GM18520 (cell line): Measurements from ENCODE around the gene NOL3.
"Not testable (repeated sequence)": the region's sequence is repeated elsewhere in the genome, so short reads cannot be mapped to it uniquely, and the experiment has no call there.

ENCODE experiments used
- ATAC-seq: cut with Tn5 transposase; IDR thresholded peaks from one replicate; pipeline ENCODE4 v1.9.1; 2021; ENCODE audit not compliant: unreplicated experiment

The NOL3 gene

DNA sequence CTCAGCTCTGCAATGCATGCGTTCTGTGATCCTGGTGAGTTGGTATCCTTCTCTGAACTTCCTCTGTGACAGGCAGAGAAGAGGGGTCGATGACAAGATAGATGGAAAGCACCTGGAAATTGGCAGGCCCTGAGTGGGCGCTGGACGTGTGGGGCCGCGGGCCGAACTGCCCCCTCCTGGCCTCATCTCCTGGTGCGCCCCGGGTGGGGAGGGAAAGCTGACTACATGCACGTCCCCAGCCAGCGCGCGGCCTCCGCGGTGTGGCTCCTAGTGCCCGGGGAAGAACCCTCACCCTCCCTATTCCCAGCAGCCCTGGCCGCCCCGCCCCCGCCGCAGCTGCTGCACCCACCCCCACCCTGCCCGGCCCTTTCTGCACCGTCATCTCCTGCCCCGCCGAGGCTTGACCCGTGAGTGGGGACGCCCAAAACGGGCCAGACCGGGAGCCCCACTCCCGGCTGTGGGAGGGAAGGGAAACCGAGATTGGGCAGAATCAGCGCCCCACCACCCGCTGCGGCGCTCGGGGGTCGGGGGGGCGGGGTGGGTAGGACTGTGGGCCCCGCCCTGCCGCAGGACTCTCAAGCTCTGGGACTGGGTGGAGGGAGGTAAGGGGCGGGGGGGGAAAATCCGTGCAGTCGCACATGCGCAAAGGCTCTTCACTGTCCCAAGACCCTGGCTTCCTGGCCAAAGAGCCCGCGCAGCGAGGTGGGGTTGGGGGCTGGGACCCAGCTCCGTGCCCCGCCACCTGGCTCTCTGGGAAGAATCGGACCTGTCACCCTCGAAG lies at the start of gene NOL3:
NOL3 (plus strand) TSS at position 371 of the 781 bp plus-strand sequence.
- peak; percentile 32 for ATAC-seq

DNA sequence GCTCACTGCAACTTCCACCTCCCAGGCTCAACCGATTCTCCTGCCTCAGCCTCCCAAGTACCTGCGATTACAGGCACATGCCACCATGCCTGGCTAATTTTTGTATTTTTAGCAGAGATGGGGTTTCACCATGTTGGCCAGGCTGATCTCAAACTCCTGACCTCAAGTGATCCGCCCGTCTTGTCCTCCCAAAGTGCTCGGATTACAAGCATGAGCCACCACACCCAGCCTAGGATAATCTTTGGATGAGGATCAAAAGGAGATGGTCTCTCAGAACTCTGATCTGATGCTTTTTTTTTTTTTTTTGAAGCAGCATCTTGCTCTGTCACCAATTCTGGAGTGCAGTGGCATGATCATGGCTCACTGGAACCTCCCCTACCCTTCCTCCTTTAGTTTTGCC lies 47.5 kb upstream of the NOL3 start:
- ATAC-seq, result not testable (repeated sequence)

DNA sequence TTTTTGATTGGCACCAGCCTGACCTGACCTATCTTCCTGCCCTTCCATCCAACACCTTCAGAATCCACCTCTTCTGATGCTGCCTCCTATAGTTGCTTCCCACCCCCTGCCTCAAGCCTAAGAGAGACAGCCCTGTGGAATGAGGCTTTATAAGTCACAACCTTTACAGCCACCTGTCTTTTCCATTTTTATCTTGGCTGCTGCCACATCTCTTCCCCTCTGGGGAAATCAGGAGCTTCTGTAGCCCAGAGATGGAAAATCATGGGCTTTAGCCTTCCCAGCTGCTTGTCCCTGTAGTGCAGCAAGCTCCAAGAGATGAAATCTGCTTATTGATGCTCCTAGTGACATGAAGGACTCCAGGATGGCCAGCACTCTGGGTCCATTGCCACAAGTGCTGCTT lies 41.9 kb upstream of the NOL3 start:
- no peak for ATAC-seq

DNA sequence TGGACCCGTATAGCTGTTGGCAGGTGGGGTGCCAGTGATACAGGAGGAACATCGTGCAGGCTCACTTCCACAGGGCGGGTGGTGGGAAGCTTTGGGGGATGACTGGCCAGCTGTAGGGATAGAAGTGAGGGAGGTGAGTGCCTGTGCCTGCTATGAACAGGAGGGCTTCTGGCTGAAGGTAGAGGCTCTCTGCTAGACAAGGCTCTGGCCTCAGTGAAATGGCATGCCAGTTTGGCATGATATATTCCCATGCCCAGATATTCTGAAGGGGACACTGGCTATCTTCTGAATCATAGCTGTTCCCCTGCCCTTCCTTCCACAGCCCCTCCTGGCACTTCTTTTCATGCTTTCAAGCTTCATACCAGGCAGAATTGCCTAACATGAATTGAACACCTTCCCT lies 41.5 kb upstream of the NOL3 start:
- no peak for ATAC-seq

DNA sequence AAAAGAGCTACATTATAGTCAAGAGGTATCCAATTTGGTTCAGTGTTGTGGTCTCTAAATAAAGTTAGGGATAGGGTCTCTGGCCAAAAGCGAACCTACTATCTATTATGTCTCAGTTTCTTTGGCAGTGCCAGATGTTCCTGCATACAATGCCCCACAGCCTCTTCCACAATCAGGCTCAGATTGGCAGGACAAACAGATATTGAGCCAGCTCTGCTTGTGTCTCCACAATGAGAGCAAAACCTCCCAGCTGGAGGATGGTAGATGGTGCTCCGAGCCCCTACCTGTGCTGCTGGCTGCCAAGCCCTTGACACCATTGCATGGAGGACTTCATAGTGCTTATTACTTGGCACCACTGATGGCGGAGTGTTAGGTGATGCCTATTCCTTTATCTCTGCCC lies 40.9 kb upstream of the NOL3 start:
- ATAC-seq, result no peak

DNA sequence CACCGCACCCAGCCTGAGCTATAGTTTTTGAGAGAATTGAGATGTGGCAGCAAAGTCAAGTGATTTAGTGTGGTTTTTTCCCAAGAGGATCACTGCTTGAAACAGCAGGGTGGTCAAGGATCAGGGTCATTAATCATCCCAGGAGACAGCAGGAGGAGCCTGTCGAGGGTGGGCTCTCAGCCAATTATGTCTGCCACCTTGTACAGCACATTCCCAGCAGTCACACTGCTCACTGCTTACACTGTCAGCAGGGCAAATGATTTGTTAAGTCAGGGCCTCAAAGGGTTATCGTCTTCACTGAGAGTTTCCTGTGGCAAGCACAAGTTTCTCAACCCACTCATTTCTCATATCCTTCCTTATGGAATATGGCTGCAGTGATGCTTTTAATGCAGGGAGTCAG lies 32.7 kb upstream of the NOL3 start:
- no peak for ATAC-seq

DNA sequence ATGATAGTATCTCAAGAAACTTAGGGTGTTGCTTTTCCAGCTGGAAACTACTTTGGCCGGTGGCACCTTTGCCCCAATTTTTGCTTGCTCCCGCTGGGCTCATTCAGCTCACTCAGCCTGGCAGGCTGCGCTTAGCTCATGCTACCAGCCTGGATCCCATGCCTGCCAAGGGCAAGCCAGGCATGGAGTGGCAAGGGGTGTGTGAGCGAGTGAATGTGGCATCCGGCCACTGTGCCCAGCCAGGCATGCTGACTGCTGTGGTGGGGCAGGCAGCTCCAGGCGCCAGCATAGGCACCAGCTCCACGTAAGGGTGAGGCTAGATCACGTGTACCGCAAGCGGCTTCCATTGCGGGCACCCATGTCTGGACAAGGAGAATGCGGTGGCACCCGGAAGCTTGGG lies 28.9 kb upstream of the NOL3 start:
- ATAC-seq, result no peak

DNA sequence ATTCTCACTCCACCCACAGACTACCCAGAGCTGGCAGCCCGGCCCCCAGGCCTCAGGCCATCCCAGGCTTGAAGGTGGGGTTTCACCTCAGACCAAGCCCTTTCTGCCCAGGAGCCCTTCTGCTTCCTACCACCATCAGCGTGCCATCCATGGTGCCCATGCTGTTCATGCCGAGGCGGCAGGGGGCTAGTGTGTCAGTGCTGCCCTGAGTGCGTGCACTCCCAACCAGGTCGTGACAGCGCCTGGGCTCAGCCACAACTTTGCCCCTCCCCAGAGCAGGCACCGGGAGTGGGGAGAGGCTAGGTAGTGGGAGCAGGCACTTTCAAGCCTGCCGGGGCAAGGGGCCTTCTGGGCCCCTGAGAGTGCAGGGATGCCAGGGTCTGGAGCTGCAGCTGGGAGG lies 28.0 kb upstream of the NOL3 start:
- ATAC-seq, result no peak

DNA sequence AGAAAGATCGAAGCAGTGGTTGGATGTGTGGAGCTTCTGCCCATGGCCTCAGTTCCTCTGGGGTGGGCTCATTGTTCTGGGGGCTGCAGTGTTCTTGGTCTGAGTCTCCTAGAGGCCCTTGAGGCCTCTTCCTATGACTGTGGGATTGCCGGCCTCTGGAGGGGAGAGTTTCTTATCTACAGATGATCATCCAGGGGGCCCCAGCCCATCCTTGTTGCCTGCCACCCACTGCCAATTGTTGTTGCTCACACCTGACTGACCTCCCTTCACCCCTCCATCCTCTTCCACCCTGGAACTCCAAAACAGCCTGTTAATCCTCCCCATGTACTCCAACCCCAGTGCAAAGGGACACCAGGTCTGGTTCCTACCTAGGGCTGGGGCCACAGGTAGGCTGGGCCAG lies 25.4 kb upstream of the NOL3 start:
- no peak for ATAC-seq

DNA sequence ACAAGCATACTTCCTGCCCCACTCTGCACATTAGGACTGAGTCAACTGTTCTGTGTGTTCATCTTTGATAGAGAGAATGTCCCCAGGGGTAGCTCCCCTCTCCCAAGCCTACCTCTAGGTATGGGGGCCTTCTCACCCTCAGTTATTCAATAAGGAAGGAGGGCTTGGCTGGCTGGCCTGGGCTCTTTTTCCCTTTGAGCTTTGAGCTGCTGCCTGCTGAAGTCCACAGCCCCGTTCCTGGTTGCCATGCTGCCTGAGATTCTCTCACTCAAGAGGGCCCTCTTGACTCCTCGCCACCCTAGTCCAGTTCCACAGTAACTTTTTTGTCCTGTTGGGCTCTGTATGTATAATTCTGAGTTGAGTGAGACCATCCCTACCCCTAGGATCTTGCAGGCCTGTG lies 24.6 kb upstream of the NOL3 start:
- ATAC-seq, result no peak

DNA sequence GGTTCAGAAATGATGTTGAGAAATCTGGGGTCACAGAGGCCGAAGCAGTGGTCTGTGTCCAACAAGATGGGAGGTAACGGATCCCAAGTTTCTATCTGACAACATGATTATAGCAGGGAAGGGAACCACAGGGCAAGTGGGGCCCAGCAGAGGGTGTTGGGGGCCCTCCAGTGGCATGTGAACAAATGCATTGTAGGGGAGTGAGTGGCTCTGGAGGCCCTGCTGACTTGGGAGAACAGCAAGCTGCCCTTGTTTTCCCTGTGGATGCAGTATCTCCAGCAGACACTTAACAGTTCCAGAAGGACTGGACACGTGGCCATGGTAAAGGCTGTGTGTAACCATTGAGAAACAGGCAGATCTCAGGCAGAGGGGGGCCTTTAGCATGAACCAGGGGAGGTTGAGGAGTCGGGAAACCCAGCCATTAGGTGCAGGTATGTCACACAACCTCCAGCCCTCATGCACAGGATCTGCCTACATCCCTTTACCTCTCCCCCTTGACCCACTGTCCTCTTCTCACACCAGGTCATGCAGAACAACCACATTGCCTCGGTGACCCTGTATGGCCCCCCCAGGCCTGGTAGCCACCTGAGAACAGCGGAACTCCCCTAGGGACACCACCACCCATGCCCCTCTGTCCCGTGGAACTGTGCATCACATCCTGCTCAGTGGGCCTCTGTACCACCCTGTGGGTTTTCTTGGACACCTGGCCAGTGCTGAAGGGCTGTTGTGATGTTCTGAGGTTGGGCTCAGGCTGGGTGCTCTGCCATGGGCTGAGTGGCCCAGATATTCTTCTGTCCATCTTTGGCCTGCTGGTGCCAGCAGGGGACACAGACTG lies 23.6 kb upstream of the NOL3 start:
- no peak for ATAC-seq

DNA sequence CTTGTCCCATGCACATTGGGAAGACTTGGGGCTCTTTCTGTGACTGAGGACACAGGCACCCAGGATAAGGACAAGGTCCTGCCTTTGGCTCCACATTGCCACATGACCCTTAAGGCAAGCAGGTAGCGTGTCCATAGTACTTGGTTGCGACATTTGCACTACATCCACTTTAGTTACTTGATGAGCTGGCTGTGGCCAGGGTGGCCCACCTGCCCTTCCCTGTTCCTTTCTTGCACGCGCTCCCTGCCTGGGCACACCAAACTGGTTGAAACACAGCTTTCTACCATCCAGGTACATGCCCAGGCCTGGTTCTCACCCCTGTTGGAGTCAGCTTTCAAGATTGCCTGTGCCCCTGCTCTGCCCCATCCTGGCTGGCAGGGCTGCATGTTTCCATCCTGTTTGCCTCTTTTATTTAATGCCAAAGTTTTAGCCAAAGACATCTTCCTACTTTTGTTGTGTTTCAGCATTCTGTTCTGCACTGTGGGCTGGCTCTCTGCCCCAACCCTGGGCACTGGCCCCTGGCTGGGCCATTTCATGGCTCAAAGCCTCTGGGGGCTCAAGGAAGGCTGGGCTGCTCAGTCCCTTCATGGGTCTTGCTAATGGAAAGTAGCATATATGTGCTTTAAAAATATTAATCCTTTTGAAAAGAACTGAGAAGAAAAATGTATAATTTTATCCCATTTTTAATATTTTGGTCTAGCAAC lies 22.7 kb upstream of the NOL3 start:
- no peak for ATAC-seq

DNA sequence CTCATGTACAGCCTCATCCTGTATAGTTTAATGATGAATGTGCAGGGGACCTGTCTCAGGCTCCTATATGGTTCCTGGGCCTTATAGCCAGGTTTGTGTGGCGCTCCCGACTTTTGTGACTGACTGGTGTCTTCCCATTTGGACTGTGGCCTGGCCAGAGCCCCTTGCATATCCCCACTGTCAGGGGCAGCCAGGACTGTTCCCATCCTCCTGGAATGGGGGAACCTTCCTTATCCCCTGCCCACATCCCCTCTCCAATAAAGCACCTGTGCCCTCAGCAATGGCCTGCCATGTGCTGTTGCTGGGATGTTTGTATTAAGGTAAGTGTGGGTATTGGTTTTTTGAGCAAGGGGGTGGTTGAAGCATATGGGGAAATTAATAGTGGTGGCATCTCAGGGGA lies 22.1 kb upstream of the NOL3 start:
- no peak for ATAC-seq

DNA sequence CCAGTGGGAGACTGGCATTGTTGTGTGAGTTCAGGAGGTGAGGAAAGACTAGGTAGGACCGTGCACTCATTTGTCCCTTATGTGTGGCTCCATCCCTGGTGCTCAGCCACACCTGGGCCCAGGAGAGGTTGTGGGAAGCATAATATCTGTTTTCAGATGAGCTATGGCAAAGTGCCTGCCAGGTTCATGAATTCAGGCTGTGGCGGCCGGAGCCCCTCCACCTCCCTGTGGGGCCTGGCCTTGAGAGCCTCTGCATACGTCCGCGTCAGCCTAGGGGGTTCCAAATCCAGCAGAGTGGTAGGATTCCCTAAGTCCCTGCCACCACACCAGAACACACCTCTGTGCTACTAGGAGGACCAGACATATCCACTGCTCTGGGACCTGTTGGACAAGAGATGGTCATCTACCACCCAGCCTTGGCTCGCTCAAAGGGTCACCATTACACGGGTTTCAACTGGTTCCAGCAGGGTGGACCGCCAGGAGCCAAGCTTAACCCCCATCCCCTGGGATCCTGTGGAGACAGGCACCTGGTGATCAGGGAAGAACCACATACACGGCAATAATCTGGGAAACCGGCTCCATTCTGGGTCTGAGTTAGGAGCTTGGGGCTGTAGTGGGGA lies 21.6 kb upstream of the NOL3 start:
- ATAC-seq, result no peak

DNA sequence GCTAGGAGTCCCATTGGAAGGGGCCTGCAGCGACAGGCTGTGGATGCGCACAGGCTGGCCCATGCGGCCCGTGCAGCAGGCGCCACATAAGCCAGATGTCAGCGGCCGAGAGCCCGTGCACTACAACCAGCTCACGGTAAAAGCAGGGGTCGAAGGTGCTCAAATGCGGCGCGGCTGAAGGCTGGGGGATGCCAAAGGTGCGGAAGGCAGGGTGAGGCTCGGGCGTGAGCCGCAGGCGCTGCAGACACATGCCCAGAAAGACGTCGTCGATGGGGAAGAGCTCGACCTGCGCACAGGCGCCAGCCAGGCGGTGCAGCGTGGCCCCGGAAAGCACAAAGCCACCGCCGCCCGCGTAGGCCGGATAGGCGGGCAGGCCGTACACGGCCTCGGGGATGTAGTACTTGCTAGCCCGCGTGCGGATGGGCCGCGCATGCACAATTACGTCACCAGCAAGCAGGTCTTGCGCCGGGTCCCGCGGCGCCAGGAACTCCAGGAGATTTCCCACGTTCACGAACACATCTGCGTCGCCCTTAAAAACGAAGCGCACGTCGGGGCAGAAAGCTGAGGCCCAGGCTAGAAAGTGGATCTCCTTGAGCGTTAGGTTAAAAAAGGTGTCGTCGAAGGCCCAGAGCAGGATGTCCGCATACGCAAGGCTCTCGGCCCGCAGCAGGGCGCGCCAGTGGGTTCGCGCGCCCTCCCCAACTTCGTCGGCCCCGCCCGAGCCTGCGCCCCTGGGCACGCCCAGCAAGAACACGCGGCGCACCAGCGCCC lies 20.9 kb upstream of the NOL3 start:
- ATAC-seq, result no peak

DNA sequence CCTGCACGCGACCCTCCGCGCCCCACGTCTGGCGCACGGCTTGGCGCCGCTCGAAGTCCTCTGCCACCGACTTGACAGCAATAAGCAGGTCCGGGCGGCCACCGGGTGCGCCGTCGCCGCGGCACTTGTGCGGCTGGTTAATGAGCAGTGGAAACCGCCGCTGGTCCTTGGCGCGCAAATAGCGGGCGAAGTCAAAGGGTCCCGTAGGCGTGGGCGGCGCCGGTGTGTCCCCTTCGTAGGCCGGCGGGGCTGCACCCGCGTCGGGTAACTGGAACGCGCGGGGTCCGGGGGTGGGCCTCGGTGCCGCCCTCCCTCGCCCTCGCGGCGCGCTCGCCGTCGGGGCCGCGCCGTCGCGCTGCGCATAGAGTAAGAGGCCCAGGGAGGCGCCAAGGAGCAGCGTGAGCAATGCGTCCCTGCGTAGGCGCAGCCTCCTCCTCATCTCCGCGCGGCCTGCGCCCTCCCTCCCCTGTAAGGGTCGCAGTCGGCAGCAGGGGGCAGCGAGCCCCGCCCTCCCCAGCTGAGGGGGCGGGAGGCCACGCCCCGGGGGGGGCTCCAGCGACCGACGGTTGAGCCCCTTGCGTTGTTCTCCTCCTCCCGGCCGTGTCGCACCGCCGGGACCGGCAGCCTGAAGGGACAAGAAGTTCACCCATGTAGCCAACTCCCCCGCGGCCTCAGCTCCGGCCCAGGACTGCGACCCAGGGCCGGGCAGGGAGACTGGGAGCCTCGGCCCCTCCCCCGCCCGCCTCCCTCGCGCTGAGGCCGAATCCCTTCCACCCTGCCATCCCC lies 20.1 kb upstream of the NOL3 start:
- no peak for ATAC-seq

DNA sequence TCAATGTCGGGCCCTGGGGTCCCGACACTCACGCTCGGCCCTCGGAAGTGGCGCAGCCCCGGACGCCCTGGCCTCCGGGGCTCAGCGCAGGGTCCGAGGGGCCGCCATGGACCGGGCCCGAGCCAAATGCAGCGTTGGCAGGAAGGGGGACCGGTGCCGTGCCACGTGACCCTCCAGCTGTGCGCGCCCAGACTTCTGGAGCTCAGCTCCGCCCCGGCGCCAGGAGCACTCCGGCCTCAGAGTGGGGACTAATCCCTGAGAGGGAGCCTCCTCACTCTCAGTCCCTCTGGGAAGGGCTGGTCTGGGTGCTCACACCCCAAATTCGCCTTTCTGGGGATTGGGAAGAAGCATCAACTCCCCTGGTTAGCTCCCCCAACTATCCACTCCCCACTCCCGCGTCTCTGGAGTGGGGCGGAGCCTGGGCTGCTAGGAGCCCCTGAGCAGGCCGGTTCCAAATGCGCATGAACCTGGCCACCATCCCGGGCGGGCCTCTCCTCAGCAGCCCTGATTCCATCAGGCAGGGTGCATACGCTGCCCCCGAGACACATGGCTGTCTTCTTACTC lies 19.4 kb upstream of the NOL3 start, which contains the start of gene B3GNT9:
B3GNT9 (minus strand) TSS at position 166 of the 564 bp plus-strand sequence. CDS start 513 bp downstream, outside the sequence.
- ATAC-seq, result no peak

DNA sequence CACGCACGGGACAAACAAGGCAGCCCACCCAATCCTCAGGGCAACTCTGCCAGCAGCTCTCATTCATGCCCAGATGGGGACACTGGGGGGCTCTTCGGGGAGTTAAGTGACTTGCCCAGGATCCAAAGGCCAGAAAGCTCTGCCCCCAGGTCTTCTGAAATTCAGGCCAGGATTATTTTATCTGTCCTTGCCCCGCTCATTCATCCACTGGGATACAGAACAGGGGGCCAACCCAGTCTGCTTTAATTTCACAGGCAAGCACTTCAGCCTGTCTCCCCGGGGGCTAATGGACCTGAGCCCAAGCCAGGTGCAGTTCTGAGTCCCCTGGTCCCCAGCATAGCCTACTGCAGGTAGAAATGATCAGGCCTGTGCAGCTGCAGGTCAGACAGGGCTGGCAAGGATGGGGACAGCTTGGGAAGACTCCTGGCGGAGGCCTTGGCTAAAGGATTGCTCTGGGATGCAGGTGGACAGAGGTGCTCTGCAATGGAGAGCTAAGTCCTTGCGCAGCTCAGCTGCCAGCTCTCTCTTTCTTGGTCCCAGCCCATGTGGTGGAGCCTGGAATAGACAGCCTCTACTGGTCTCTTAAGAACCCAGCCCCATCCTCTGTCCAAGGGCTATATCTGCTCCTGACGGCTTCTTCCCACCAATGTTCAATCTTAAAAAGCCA lies 18.8 kb upstream of the NOL3 start:
- no peak for ATAC-seq
